ENCODE results near the gene LPP. TPM values are rescaled to one million over a fixed set of nuclear protein-coding genes. Genes with fewer than 3 reads are reported as not detected.

The LPP gene
- total RNA-seq, 1 experiment from 2014 or later, result 54.0 TPM

DNA sequence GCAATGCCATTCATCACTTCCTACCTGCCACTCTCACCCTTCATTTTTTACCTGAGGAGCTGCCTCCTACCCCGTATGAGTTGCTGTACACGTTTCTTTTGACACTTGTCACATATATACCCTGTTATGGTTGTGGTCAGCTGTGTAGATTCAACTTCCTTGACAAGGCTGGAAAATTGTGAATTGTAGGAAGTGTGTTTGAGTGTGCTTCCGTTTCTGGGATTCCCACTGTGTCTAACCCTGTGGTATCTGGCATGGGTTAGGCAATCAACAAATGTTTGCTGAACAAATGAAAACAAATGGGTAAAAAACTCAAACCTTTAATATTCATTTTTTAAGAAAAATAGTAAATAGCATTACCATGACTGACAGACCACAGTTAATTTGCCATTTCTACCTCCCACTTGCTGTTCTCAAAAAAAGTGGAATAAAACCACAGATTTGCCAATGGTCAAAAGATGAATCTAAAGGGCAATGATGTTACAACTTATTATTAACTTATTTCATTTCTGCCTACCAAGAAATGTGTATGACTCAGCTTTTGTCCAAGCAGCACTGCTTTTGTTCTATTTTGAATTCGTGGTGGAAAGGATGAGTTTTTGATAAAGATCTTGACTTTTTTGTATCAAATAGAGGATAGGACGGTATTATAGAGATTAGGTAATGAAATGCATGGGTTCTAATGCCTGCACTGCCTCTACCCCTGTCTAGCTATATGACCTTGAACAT is 404.6 kb downstream of the LPP start:
- no peaks in the 10 kb centered on the region for H3K79me2 ChIP-seq (ENCODE audit: insufficient read depth, low read length)
- H3K4me1 ChIP-seq (ENCODE audit: control insufficient read depth in 1 of 2, insufficient read depth in 2 of 2, low read length in 2 of 2), result no peaks in the 10 kb centered on the region
- ATAC-seq (no peak), DNase-seq (ENCODE audit: low read depth, low spot score) (no peak)
- no peak overlapping the region for H2AFZ ChIP-seq (ENCODE audit: low read depth, low read length, poor library complexity, severe bottlenecking)
- CTCF ChIA-PET, result no interaction called here
- H4K20me1 ChIP-seq (ENCODE audit: insufficient read depth), result no peaks in the 10 kb centered on the region
- H3K9me3 ChIP-seq (ENCODE audit: control insufficient read depth in 1 of 2, insufficient read depth in 1 of 2, low read depth in 1 of 2, low read length in 2 of 2), result no peaks in the 10 kb centered on the region
- no peak overlapping the region for H3K9ac ChIP-seq (ENCODE audit: low read length)
- H3K4me2 ChIP-seq (ENCODE audit: low read length), result no peak overlapping the region
- H3K4me3 ChIP-seq (replicated peaks in 1 of 2; ENCODE audit: low read depth in 1 of 2, low read length in 2 of 2), result no peak overlapping the region
- no peaks in the 10 kb centered on the region for H3K36me3 ChIP-seq (ENCODE audit: control insufficient read depth in 1 of 2, insufficient read depth in 2 of 2, low read length in 2 of 2)
- no TSS peak for BruUV-seq (replicated peaks)
- H3K27ac ChIP-seq (ENCODE audit: low read depth, low read length), result no peak overlapping the region
- H3K9me2 ChIP-seq (ENCODE audit: insufficient read depth), result no peaks in the 10 kb centered on the region
- TF ChIP-seq ZNF274 (IDR thresholded peaks at IDR 0.05; ENCODE audit: low read depth, low read length) (no peak), JUND (IDR thresholded peaks at IDR 0.05) (no peak), EGR1 (IDR thresholded peaks at IDR 0.05; ENCODE audit: low read depth) (no peak), CBX3 (IDR thresholded peaks at IDR 0.05; ENCODE audit: low read depth) (no peak), CEBPB (IDR thresholded peaks at IDR 0.05; ENCODE audit: low read depth) (no peak)
- TF ChIP-seq, protein P1, sequence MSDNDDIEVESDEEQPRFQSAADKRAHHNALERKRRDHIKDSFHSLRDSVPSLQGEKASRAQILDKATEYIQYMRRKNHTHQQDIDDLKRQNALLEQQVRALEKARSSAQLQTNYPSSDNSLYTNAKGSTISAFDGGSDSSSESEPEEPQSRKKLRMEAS (IDR thresholded peaks at IDR 0.05), result no peak
- intact Hi-C loops (cut with micrococcal nuclease), result no loop called here
- RAD21 ChIA-PET (ENCODE audit: low non-redundant PET in 1 of 2, low total read pairs in 2 of 2, uncharacterized antibody in 2 of 2, unreplicated experiment in 2 of 2), result no interaction called here
- POLR2A ChIA-PET, result no interaction called here
- no peaks in the 10 kb centered on the region for H3K27me3 ChIP-seq (ENCODE audit: insufficient read depth, low read length)

DNA sequence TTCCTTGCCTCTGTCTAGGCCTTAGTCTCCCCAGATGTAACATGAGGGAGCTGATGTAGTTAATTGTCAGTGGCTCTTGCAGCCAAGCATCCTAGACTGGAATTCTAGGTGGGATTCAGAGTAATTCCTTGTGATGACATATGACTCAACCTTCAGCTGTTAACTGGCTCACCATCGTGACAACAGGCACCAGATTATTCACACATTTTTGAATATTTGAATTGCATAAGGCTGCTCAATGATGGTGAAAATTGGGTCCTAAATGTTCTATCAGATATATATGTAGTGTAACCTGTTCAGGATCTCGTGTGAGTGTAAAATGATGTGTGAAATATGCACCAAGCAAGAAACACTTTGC is 405.1 kb downstream of the LPP start:
- ChIA-PET POLR2A (no interaction called here), RAD21 (ENCODE audit: low non-redundant PET in 1 of 2, low total read pairs in 2 of 2, uncharacterized antibody in 2 of 2, unreplicated experiment in 2 of 2) (no interaction called here), CTCF (no interaction called here)
- no peaks in the 10 kb centered on the region for H3K27me3 ChIP-seq (ENCODE audit: insufficient read depth, low read length)
- no peak overlapping the region for H3K27ac ChIP-seq (ENCODE audit: low read depth, low read length)
- no peak for ATAC-seq
- no peaks in the 10 kb centered on the region for H3K9me3 ChIP-seq (ENCODE audit: control insufficient read depth in 1 of 2, insufficient read depth in 1 of 2, low read depth in 1 of 2, low read length in 2 of 2)
- H3K9ac ChIP-seq (ENCODE audit: low read length), result no peak overlapping the region
- H3K4me2 ChIP-seq (ENCODE audit: low read length), result no peak overlapping the region
- H3K4me3 ChIP-seq (replicated peaks in 1 of 2; ENCODE audit: low read depth in 1 of 2, low read length in 2 of 2), result no peak overlapping the region
- H3K4me1 ChIP-seq (ENCODE audit: control insufficient read depth in 1 of 2, insufficient read depth in 2 of 2, low read length in 2 of 2), result no peaks in the 10 kb centered on the region
- H2AFZ ChIP-seq (ENCODE audit: low read depth, low read length, poor library complexity, severe bottlenecking), result no peak overlapping the region
- no peak for DNase-seq (ENCODE audit: low read depth, low spot score)
- TF ChIP-seq POLR2AphosphoS5 (IDR thresholded peaks at IDR 0.05; ENCODE audit: low read depth, low read length) (no peak), YY1 (IDR thresholded peaks at IDR 0.05; ENCODE audit: extremely low read depth, insufficient replicate concordance, low read depth, low read length) (no peak), POLR2A (IDR thresholded peaks at IDR 0.05; ENCODE audit: borderline replicate concordance, extremely low read depth, insufficient read depth, insufficient read length) (no peak), ELF1 (IDR thresholded peaks at IDR 0.05; ENCODE audit: borderline replicate concordance, low read depth) (no peak), CEBPB (IDR thresholded peaks at IDR 0.05; ENCODE audit: low read depth) (no peak), EGR1 (IDR thresholded peaks at IDR 0.05; ENCODE audit: low read depth) (no peak), EZH2phosphoT487 (IDR thresholded peaks at IDR 0.05; ENCODE audit: borderline replicate concordance) (no peak), EZH2 (IDR thresholded peaks at IDR 0.05) (no peak)
- H3K79me2 ChIP-seq (ENCODE audit: insufficient read depth, low read length), result no peaks in the 10 kb centered on the region
- intact Hi-C loops (cut with micrococcal nuclease), result no loop called here
- BruUV-seq (replicated peaks), result no TSS peak
- no peaks in the 10 kb centered on the region for H3K36me3 ChIP-seq (ENCODE audit: control insufficient read depth in 1 of 2, insufficient read depth in 2 of 2, low read length in 2 of 2)
- no peaks in the 10 kb centered on the region for H4K20me1 ChIP-seq (ENCODE audit: insufficient read depth)
- H3K9me2 ChIP-seq (ENCODE audit: insufficient read depth), result no peaks in the 10 kb centered on the region
